Measurements from ENCODE around the gene ZDHHC16. TPM values are rescaled to one million over a fixed set of nuclear protein-coding genes. Genes with fewer than 3 reads are reported as not detected.

Gene ZDHHC16
- total and polyA plus RNA-seq, 10 of the 15 experiments (the other 5 are each of a cell fraction or from before 2014, with no cell fraction given): 16.8 to 63.1 (median 29.8) TPM

- no peak for TF ChIP-seq ZNF687 (IDR thresholded peaks at IDR 0.05)
- TF ChIP-seq KAT2A (conservative IDR thresholded peaks at IDR 0.05; ENCODE audit: control insufficient read depth, low read depth, low read length): no peak
- TF ChIP-seq FOXK2 (IDR thresholded peaks at IDR 0.05): no peak
- no peak for TF ChIP-seq POU2F2 (IDR thresholded peaks at IDR 0.05; ENCODE audit: borderline replicate concordance, low read depth, low read length)
Observed at GRCh38 chr10:97456034-97456685, 10.2 kb downstream of the ZDHHC16 start (continued).

DNA sequence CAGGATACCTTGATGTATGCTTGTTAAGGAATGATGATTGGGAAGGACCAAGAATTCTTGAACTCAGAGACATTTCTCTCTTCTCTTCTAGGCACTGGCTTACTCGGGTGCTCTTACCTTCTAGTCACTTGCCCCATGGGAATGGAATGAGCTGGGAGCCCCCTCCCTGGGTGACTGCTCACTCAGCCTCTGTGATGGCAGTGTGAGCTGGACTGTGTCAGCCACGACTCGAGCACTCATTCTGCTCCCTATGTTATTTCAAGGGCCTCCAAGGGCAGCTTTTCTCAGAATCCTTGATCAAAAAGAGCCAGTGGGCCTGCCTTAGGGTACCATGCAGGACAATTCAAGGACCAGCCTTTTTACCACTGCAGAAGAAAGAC lies 10.7 kb downstream of the ZDHHC16 start:
- H3K4me3 ChIP-seq: no peak overlapping the region
- no peak overlapping the region for H2AFZ ChIP-seq (ENCODE audit: control insufficient read depth, low read depth, low read length)
- CTCF ChIA-PET: interaction anchor here (0.6 to 2.2 kb wide), 3 partner anchors 10 to 426 kb away, joined by 3 to 17 read pairs (median 3); no protein-coding TSS in a partner anchor
- no peaks in the 10 kb centered on the region for H3K27me3 ChIP-seq (replicated peaks in 1 of 2; ENCODE audit: control insufficient read depth in 2 of 2, insufficient read depth in 2 of 2, low read length in 1 of 2)
- in situ Hi-C loops (cut with MboI) (no loop called here), intact Hi-C loops (cut with micrococcal nuclease; ENCODE audit: unreplicated experiment) (no loop called here)
- TF ChIP-seq, protein P1, sequence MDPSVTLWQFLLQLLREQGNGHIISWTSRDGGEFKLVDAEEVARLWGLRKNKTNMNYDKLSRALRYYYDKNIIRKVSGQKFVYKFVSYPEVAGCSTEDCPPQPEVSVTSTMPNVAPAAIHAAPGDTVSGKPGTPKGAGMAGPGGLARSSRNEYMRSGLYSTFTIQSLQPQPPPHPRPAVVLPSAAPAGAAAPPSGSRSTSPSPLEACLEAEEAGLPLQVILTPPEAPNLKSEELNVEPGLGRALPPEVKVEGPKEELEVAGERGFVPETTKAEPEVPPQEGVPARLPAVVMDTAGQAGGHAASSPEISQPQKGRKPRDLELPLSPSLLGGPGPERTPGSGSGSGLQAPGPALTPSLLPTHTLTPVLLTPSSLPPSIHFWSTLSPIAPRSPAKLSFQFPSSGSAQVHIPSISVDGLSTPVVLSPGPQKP (IDR thresholded peaks at IDR 0.05; ENCODE audit: low read depth, low read length): no peak
- TF ChIP-seq, protein P2, sequence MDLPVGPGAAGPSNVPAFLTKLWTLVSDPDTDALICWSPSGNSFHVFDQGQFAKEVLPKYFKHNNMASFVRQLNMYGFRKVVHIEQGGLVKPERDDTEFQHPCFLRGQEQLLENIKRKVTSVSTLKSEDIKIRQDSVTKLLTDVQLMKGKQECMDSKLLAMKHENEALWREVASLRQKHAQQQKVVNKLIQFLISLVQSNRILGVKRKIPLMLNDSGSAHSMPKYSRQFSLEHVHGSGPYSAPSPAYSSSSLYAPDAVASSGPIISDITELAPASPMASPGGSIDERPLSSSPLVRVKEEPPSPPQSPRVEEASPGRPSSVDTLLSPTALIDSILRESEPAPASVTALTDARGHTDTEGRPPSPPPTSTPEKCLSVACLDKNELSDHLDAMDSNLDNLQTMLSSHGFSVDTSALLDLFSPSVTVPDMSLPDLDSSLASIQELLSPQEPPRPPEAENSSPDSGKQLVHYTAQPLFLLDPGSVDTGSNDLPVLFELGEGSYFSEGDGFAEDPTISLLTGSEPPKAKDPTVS (IDR thresholded peaks at IDR 0.05; ENCODE audit: low read depth, low read length): no peak
- TF ChIP-seq SIX5 (IDR thresholded peaks at IDR 0.05; ENCODE audit: low read depth, low read length, severe bottlenecking): no peak
- no peak for TF ChIP-seq SMAD1 (IDR thresholded peaks at IDR 0.05; ENCODE audit: low read depth, partially characterized antibody)
- no peak for TF ChIP-seq BMI1 (IDR thresholded peaks at IDR 0.05; ENCODE audit: borderline replicate concordance)
- TF ChIP-seq ESRRA (IDR thresholded peaks at IDR 0.05; ENCODE audit: low read length): no peak
- peaks cover 17 to 38% of the 10 kb centered on the region in 2 experiments for H3K36me3 ChIP-seq (ENCODE audit: control insufficient read depth in 2 of 2, insufficient read depth in 2 of 2, low read length in 1 of 2)
- H3K9ac ChIP-seq (ENCODE audit: control insufficient read depth, insufficient read depth, low read length): no peak overlapping the region
- H3K4me1 ChIP-seq (ENCODE audit: control insufficient read depth, insufficient read depth, low read length): no peaks in the 10 kb centered on the region
- no peak for FAIRE-seq
- H3K4me2 ChIP-seq (ENCODE audit: control insufficient read depth, insufficient read depth): no peak overlapping the region
- ATAC-seq: no peak
- BruUV-seq (replicated peaks): no TSS peak
- H4K20me1 ChIP-seq (ENCODE audit: control insufficient read depth, insufficient read depth): no peaks in the 10 kb centered on the region
- SMC1A ChIA-PET (ENCODE audit: uncharacterized antibody, unreplicated experiment): no interaction called here
- POLR2A ChIA-PET: interaction anchor here (1.0 kb wide), 1 partner anchor 102 kb away, joined by 3 read pairs; no protein-coding TSS in a partner anchor
- no peaks in the 10 kb centered on the region for H3K79me2 ChIP-seq (ENCODE audit: control insufficient read depth, insufficient read depth, low read length)
- H3K27ac ChIP-seq (ENCODE audit: control insufficient read depth, insufficient read depth): no peak overlapping the region
- 33% methylated on average over 3 of the region's 3 CpGs for WGBS (ENCODE audit: insufficient coverage, insufficient replicate concordance, low lambda C conversion rate, missing lambda C conversion rate)
- H3K9me3 ChIP-seq (replicated peaks; ENCODE audit: control insufficient read depth, insufficient read depth, low read length): no peaks in the 10 kb centered on the region
- RAD21 ChIA-PET (ENCODE audit: unreplicated experiment): no interaction called here
- no peak for DNase-seq (ENCODE audit: low read depth, low spot score)

Data from GM12878 (cell line).